Measurements from ENCODE around the gene TMEM132C. TPM values are rescaled to one million over a fixed set of nuclear protein-coding genes. Genes with fewer than 3 reads are reported as not detected.
"Not testable (repeated sequence)": the region's sequence is repeated elsewhere in the genome, so short reads cannot be mapped to it uniquely, and the experiment has no call there.

The TMEM132C gene
- total and polyA plus RNA-seq, 8 donors = 0.50 to 36.6 (median 33.2) TPM

DNA sequence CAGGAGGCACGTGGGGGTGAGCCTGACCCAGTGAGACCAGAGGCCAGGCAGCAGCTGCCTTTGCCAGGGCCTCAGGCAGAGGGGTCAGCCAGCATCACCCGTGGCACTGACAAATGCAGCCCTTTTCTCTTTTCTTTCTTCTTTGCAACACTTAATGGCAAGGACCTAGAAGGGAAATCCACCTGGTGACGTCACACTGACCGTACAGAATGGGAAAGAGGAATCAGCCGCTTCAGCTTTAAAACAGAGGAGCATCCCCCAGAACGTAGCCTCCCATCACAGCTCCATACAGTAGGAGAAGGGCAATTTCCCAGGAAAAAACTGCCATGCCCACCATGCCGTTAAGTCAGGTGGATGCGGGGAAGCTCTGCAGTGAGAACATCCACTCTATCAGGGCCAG is 328.6 kb downstream of the TMEM132C start:
- DNase-seq (no peak), ATAC-seq (no peak)
- TF ChIP-seq, protein P1, sequence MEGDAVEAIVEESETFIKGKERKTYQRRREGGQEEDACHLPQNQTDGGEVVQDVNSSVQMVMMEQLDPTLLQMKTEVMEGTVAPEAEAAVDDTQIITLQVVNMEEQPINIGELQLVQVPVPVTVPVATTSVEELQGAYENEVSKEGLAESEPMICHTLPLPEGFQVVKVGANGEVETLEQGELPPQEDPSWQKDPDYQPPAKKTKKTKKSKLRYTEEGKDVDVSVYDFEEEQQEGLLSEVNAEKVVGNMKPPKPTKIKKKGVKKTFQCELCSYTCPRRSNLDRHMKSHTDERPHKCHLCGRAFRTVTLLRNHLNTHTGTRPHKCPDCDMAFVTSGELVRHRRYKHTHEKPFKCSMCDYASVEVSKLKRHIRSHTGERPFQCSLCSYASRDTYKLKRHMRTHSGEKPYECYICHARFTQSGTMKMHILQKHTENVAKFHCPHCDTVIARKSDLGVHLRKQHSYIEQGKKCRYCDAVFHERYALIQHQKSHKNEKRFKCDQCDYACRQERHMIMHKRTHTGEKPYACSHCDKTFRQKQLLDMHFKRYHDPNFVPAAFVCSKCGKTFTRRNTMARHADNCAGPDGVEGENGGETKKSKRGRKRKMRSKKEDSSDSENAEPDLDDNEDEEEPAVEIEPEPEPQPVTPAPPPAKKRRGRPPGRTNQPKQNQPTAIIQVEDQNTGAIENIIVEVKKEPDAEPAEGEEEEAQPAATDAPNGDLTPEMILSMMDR (IDR thresholded peaks at IDR 0.05) = no peak
- intact Hi-C loops (cut with DNase I) = no loop called here
- H3K36me3 ChIP-seq = no peaks in the 10 kb centered on the region
- no peak overlapping the region for H3K27ac ChIP-seq
- peaks cover 0 to 8% of the 10 kb centered on the region in 2 donors for H3K27me3 ChIP-seq
- no peaks in the 10 kb centered on the region for H3K4me1 ChIP-seq
- no peaks in the 10 kb centered on the region for H3K9me3 ChIP-seq
- no peak overlapping the region for H3K4me3 ChIP-seq

DNA sequence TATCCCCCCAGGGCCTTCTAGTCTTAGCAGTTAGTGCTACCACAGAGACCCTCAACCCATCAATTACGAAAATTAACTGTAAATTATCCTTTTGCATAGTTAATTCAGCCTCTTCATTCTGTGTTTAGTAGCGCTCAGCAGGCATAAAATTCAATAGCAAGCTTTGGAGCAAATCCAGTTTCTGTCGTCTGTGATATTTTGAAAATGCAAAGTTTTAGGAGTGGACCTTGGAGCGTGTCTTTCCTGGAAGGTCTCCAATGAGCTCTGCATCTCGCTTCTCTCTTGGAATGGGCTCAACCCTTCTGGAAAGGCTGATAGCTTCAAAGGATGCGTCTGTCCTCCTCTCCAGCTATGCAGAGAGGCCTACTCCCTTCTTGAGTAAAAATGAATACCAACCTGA is 333.9 kb downstream of the TMEM132C start:
- TF ChIP-seq, protein P1 (IDR thresholded peaks at IDR 0.05) = no peak
- Histone ChIP-seq H3K4me3 (no peak overlapping the region), H3K9me3 (no peaks in the 10 kb centered on the region), H3K4me1 (no peaks in the 10 kb centered on the region), H3K36me3 (no peaks in the 10 kb centered on the region), H3K27ac (no peak overlapping the region), H3K27me3 (peaks cover 0 to 2% of the 10 kb centered on the region in 2 donors)
- no peak for ATAC-seq
- intact Hi-C loops (cut with DNase I) = no loop called here
- DNase-seq = peak in 1 of 4 donors; percentile 64

DNA sequence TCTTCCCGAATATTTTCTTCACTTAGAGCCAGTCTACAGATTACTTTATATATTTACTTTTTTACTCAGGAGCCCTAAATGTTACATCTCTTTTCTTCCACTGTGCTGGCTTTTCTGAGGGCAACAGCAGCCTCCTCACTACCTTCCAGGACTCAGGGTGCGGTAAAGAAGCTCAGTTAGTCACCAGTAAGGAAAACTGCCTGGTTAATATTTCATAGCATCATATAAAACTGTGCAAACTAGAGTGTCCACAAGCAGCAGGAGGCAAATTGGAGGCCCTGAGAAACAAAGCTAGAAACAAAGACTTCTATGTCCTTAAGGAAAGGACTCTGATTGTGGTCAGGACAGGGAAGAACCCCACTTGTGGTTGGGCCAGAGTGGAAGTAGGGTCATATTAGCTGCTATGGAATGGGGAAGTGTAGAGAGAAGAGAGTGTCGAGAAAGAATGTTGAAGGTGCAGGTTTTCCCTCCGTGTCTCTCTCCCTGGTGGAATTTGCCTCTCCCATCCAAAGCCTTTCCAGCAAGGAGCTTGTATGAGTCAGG is 336.7 kb downstream of the TMEM132C start:
- ATAC-seq (no peak), DNase-seq (no peak)
- Histone ChIP-seq H3K4me1 (no peaks in the 10 kb centered on the region), H3K9me3 (no peaks in the 10 kb centered on the region), H3K36me3 (no peaks in the 10 kb centered on the region), H3K27me3 (no peaks in the 10 kb centered on the region), H3K27ac (no peak overlapping the region), H3K4me3 (no peak overlapping the region)
- intact Hi-C loops (cut with DNase I) = no loop called here
- TF ChIP-seq, protein P1 (IDR thresholded peaks at IDR 0.05) = no peak

DNA sequence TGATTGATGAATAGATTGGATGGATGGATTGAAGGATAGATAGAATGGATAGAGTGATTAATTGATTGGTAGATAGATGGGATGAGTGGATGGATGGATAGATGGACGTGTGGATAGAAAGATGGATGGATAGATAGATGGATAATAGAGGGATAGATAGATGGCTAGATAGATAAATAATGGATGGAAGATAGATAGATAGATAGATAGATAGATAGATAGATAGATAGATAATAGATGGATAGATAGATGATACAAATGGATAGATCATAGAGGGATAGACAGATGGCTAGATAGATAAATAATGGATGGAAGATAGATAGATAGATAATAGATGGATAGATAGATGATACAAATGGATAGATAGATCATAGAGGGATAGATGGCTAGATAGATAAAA is 337.2 kb downstream of the TMEM132C start:
- H3K27me3 ChIP-seq; H3K27ac ChIP-seq; H3K4me1 ChIP-seq; H3K9me3 ChIP-seq; DNase-seq; intact Hi-C loops (cut with DNase I); H3K4me3 ChIP-seq; ATAC-seq; H3K36me3 ChIP-seq: not testable (repeated sequence)

DNA sequence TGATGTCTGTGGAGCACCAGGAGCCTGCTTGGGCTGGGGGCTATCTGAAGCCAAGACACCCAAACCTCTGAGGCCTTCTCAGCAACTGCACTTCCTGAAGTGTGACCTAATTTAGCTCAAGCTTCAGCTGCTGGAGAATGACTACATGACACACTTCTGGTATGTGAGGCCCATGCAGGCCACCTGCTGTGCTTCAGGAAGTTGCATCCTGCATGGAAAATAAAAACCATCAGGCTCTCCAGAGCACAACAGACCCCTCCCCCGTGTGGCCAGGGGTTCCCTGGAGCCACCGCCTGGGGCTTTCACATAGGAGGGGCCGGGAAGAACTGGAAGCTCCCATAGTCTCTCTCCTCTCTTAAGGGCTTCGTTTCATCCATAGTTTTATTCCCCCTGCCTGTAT is 339.1 kb downstream of the TMEM132C start:
- TF ChIP-seq, protein P1 (IDR thresholded peaks at IDR 0.05) = no peak
- H3K9me3 ChIP-seq = no peaks in the 10 kb centered on the region
- intact Hi-C loops (cut with DNase I) = no loop called here
- no peaks in the 10 kb centered on the region for H3K4me1 ChIP-seq
- no peaks in the 10 kb centered on the region for H3K27me3 ChIP-seq
- DNase-seq (no peak), ATAC-seq (no peak)
- no peak overlapping the region for H3K4me3 ChIP-seq
- H3K27ac ChIP-seq = no peak overlapping the region
- H3K36me3 ChIP-seq = no peaks in the 10 kb centered on the region

DNA sequence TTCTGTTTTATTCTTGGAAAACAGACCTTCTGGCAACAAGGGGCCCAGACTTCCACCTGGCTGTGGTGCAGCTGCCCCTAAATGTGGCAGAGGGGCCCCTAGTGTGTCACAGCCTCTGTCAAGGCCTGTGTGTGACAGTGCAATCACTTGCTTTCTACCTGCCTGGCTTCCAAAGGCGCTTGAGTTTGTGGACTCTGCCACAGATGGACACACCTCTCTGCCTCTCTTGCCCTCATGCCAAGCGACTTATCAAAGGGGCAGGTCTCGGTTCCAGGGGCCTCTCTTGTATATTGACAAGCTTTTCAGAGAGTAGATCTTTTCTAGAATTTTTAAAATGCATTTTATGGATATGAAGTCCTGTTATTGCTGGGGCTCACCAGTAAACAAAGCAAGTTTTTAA is 339.6 kb downstream of the TMEM132C start:
- TF ChIP-seq, protein P1 (IDR thresholded peaks at IDR 0.05) = no peak
- no peaks in the 10 kb centered on the region for H3K4me1 ChIP-seq
- H3K36me3 ChIP-seq = no peaks in the 10 kb centered on the region
- DNase-seq = no peak
- no peak for ATAC-seq
- H3K27me3 ChIP-seq = no peaks in the 10 kb centered on the region
- intact Hi-C loops (cut with DNase I) = no loop called here
- no peak overlapping the region for H3K4me3 ChIP-seq
- no peak overlapping the region for H3K27ac ChIP-seq
- no peaks in the 10 kb centered on the region for H3K9me3 ChIP-seq
